GM23338 (cell line): ENCODE measurements around the gene KDM4F. TPM values are rescaled to one million over a fixed set of nuclear protein-coding genes. Genes with fewer than 3 reads are reported as not detected.

Experiments used
- ATAC-seq: fragments of 200-7000 bp; cut with Tn5 transposase; 3 replicates; pipeline ENCODE4 v1.9.1; 2020
- DNase-seq: peaks from one replicate; pipeline ENCODE4 v3.0.0-alpha.2; 2015; ENCODE audit warnings: low spot score
- H2AFZ ChIP-seq: fragments of 200-600 bp; sonication (generic); 2 replicates; pipeline ENCODE4 v1.8.0; 2016; ENCODE audit warnings: antibody characterized with exemption, mild to moderate bottlenecking, moderate library complexity
- H3F3A ChIP-seq: fragments of 200-600 bp; sonication (generic); replicated peaks from 2 replicates; pipeline ENCODE4 v1.8.0; 2017; ENCODE audit warnings: antibody characterized with exemption, mixed run types, low read depth
- H3K27ac ChIP-seq: fragments of 200-600 bp; sonication (generic); 2 replicates; pipeline ENCODE4 v1.6.1; 2016; ENCODE audit warnings: low read depth
- H3K27me3 ChIP-seq: fragments of 200-600 bp; sonication (generic); 2 replicates; pipeline ENCODE4 v1.8.0; 2016; ENCODE audit warnings: mild to moderate bottlenecking, mixed run types, moderate library complexity; ENCODE audit not compliant: insufficient read depth
- H3K36me3 ChIP-seq: fragments of 200-600 bp; sonication (generic); 2 replicates; pipeline ENCODE4 v1.8.0; 2016; ENCODE audit warnings: mild to moderate bottlenecking; ENCODE audit not compliant: insufficient read depth
- H3K4me1 ChIP-seq: fragments of 200-600 bp; sonication (generic); 2 replicates; pipeline ENCODE4 v1.8.0; 2016; ENCODE audit warnings: mild to moderate bottlenecking, moderate library complexity; ENCODE audit not compliant: insufficient read depth
- H3K4me2 ChIP-seq: fragments of 200-600 bp; sonication (generic); 2 replicates; pipeline ENCODE4 v1.7.1; 2017; ENCODE audit warnings: mixed run types
- H3K4me3 ChIP-seq: fragments of 200-600 bp; sonication (generic); 2 replicates; pipeline ENCODE4 v1.6.1; 2016; ENCODE audit warnings: mixed run types
- H3K79me2 ChIP-seq: fragments of 200-600 bp; sonication (generic); replicated peaks from 2 replicates; pipeline ENCODE4 v1.8.0; 2017; ENCODE audit warnings: mild to moderate bottlenecking; ENCODE audit not compliant: insufficient read depth
- H3K9me2 ChIP-seq: fragments of 200-600 bp; sonication (generic); 2 replicates; pipeline ENCODE4 v1.8.0; 2017; ENCODE audit not compliant: insufficient read depth
- H4K20me1 ChIP-seq: fragments of 200-600 bp; sonication (generic); replicated peaks from 2 replicates; pipeline ENCODE4 v1.8.0; 2017; ENCODE audit warnings: mild to moderate bottlenecking; ENCODE audit not compliant: insufficient read depth
- H3K27ac Mint-ChIP-seq: 2 replicates; pipeline ENCODE4 v1.8.0; 2020; ENCODE audit warnings: inconsistent platforms, mild to moderate bottlenecking, moderate library complexity, mixed read lengths
- H3K27me3 Mint-ChIP-seq: 3 replicates; pipeline ENCODE4 v1.8.0; 2022; ENCODE audit warnings: low read depth, mild to moderate bottlenecking, moderate library complexity, mixed read lengths, inconsistent platforms; ENCODE audit not compliant: insufficient read depth, poor library complexity
- H3K36me3 Mint-ChIP-seq: 3 replicates; pipeline ENCODE4 v1.8.0; 2021; ENCODE audit warnings: low read depth, mild to moderate bottlenecking, inconsistent platforms, moderate library complexity, mixed read lengths
- H3K4me1 Mint-ChIP-seq: 3 replicates; pipeline ENCODE4 v1.8.0; 2020; ENCODE audit warnings: mild to moderate bottlenecking, inconsistent platforms, mixed read lengths
- H3K4me3 Mint-ChIP-seq: 3 replicates; pipeline ENCODE4 v1.8.0; 2021; ENCODE audit warnings: moderate library complexity, mild to moderate bottlenecking, inconsistent platforms, mixed read lengths
- H3K9me3 Mint-ChIP-seq: 3 replicates; pipeline ENCODE4 v1.8.0; 2020; ENCODE audit warnings: moderate library complexity, mild to moderate bottlenecking, inconsistent platforms, mixed read lengths
- CREB1 ChIP-seq: fragments of 250-450 bp; sonication (Bioruptor Pico); IDR thresholded peaks from 2 replicates; pipeline ENCODE4 v1.5.0; 2020; ENCODE audit warnings: low read depth, mild to moderate bottlenecking, moderate library complexity
- CTCF ChIP-seq, 2 experiments: fragments of 200-600 bp in 1 of 2; sonication (generic) in 1 of 2; conservative IDR thresholded peaks; 2 replicates each; pipeline versions ENCODE4 v1.5.1 to v1.6.1; 2016 to 2017; ENCODE audit warnings: antibody characterized with exemption in 2 of 2, low read depth in 2 of 2, mild to moderate bottlenecking in 2 of 2, moderate library complexity in 1 of 2
- EZH2phosphoT487 ChIP-seq: fragments of 200-600 bp; sonication (generic); IDR thresholded peaks from one replicate; pipeline ENCODE4 v1.8.1; 2018; ENCODE audit warnings: antibody characterized with exemption; ENCODE audit not compliant: unreplicated experiment
- JUNB ChIP-seq: IDR thresholded peaks from one replicate; pipeline ENCODE4 v1.6.1; 2016; ENCODE audit warnings: antibody characterized with exemption; ENCODE audit not compliant: unreplicated experiment
- POLR2AphosphoS5 ChIP-seq: IDR thresholded peaks from 2 replicates; pipeline ENCODE4 v1.6.1; 2016; ENCODE audit warnings: antibody characterized with exemption, low read depth
- STAT1 ChIP-seq: IDR thresholded peaks from one replicate; pipeline ENCODE4 v1.6.1; 2016; ENCODE audit warnings: antibody characterized with exemption; ENCODE audit not compliant: unreplicated experiment
- polyA plus RNA-seq: library from polyadenylated mRNA; unstranded; fragments of >200 nt; fragmentation: Nextera tagmentation; extraction: Ambion mirVana; gene quantifications from 2 replicates; pipeline ENCODE4 v1.2.1, GENCODE V29; 2016
- total RNA-seq: library from RNA; depleted of rRNA; stranded (reverse); fragments of >200 nt; shearing (Covaris generic); gene quantifications from 2 replicates; pipeline ENCODE4 v1.2.3, GENCODE V29; 2014
- TF ChIP-seq, protein P1 (sequence below): fragments of 250-450 bp; sonication (Bioruptor Pico); IDR thresholded peaks from 2 replicates; pipeline ENCODE4 v1.5.0; 2020; ENCODE audit warnings: mild to moderate bottlenecking, moderate library complexity

Gene KDM4F
- total and polyA plus RNA-seq, 2 experiments from 2014 or later: not detected

GRCh38 chr11:95097209-95097608 is 48.0 kb downstream of the KDM4F start:
- no peak overlapping the region for H3K4me3 ChIP-seq
- Mint-ChIP-seq H3K9me3 (no peaks in the 10 kb centered on the region), H3K27ac (no peak overlapping the region), H3K36me3 (no peaks in the 10 kb centered on the region; the same call in 2 of the 3 replicates), H3K4me1 (peaks cover 14% of the 10 kb centered on the region), H3K4me3 (no peak overlapping the region), H3K27me3 (peaks cover 4% of the 10 kb centered on the region)
- no peaks in the 10 kb centered on the region for H3K79me2 ChIP-seq
- H3F3A ChIP-seq: no peaks in the 10 kb centered on the region
- TF ChIP-seq POLR2AphosphoS5 (no peak), CTCF (conservative IDR thresholded peaks at IDR 0.05; ENCODE audit: low read depth in 2 of 2) (no peak), EZH2phosphoT487 (no peak), JUNB (no peak), STAT1 (no peak), CREB1 (CRISPR knock-in tag) (no peak)
- TF ChIP-seq, protein P1, sequence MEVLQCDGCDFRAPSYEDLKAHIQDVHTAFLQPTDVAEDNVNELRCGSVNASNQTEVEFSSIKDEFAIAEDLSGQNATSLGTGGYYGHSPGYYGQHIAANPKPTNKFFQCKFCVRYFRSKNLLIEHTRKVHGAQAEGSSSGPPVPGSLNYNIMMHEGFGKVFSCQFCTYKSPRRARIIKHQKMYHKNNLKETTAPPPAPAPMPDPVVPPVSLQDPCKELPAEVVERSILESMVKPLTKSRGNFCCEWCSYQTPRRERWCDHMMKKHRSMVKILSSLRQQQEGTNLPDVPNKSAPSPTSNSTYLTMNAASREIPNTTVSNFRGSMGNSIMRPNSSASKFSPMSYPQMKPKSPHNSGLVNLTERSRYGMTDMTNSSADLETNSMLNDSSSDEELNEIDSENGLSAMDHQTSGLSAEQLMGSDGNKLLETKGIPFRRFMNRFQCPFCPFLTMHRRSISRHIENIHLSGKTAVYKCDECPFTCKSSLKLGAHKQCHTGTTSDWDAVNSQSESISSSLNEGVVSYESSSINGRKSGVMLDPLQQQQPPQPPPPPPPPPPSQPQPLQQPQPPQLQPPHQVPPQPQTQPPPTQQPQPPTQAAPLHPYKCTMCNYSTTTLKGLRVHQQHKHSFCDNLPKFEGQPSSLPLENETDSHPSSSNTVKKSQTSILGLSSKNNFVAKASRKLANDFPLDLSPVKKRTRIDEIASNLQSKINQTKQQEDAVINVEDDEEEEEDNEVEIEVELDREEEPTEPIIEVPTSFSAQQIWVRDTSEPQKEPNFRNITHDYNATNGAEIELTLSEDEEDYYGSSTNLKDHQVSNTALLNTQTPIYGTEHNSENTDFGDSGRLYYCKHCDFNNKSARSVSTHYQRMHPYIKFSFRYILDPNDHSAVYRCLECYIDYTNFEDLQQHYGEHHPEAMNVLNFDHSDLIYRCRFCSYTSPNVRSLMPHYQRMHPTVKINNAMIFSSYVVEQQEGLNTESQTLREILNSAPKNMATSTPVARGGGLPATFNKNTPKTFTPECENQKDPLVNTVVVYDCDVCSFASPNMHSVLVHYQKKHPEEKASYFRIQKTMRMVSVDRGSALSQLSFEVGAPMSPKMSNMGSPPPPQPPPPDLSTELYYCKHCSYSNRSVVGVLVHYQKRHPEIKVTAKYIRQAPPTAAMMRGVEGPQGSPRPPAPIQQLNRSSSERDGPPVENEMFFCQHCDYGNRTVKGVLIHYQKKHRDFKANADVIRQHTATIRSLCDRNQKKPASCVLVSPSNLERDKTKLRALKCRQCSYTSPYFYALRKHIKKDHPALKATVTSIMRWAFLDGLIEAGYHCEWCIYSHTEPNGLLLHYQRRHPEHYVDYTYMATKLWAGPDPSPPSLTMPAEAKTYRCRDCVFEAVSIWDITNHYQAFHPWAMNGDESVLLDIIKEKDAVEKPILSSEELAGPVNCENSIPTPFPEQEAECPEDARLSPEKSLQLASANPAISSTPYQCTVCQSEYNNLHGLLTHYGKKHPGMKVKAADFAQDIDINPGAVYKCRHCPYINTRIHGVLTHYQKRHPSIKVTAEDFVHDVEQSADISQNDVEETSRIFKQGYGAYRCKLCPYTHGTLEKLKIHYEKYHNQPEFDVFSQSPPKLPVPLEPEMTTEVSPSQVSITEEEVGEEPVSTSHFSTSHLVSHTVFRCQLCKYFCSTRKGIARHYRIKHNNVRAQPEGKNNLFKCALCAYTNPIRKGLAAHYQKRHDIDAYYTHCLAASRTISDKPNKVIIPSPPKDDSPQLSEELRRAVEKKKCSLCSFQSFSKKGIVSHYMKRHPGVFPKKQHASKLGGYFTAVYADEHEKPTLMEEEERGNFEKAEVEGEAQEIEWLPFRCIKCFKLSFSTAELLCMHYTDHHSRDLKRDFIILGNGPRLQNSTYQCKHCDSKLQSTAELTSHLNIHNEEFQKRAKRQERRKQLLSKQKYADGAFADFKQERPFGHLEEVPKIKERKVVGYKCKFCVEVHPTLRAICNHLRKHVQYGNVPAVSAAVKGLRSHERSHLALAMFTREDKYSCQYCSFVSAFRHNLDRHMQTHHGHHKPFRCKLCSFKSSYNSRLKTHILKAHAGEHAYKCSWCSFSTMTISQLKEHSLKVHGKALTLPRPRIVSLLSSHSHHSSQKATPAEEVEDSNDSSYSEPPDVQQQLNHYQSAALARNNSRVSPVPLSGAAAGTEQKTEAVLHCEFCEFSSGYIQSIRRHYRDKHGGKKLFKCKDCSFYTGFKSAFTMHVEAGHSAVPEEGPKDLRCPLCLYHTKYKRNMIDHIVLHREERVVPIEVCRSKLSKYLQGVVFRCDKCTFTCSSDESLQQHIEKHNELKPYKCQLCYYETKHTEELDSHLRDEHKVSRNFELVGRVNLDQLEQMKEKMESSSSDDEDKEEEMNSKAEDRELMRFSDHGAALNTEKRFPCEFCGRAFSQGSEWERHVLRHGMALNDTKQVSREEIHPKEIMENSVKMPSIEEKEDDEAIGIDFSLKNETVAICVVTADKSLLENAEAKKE (CRISPR knock-in tag): no peak
- H3K27ac ChIP-seq: no peak overlapping the region
- no peaks in the 10 kb centered on the region for H3K9me2 ChIP-seq
- no peaks in the 10 kb centered on the region for H3K36me3 ChIP-seq
- H3K4me1 ChIP-seq: peaks cover 7% of the 10 kb centered on the region; the same call in 1 of the 2 replicates
- no peaks in the 10 kb centered on the region; the same call in 1 of the 2 replicates for H4K20me1 ChIP-seq
- ATAC-seq (no peak), DNase-seq (no peak)
- peaks cover 2% of the 10 kb centered on the region for H3K27me3 ChIP-seq
- H3K4me2 ChIP-seq: no peak overlapping the region
- no peak overlapping the region for H2AFZ ChIP-seq
